SK-N-SH treated with all-trans-retinoic acid at 6 μM for 48 hours (cell line): ENCODE data around the gene CYP19A1.

Source experiments
- ATAC-seq: fragments of 200-7000 bp; cut with Tn5 transposase; 3 replicates; pipeline ENCODE4 v1.9.1; 2020; ENCODE audit warnings: mild to moderate bottlenecking, moderate library complexity
- ARNTL ChIP-seq: fragments of 450-650 bp; formaldehyde crosslinking; IDR thresholded peaks from 2 replicates; pipeline ENCODE4 v1.5.0; 2020; ENCODE audit warnings: low read depth, mild to moderate bottlenecking, moderate library complexity, borderline replicate concordance
- BACH2 ChIP-seq: fragments of 250-450 bp; sonication (Bioruptor Pico); IDR thresholded peaks from 2 replicates; pipeline ENCODE4 v1.9.0; 2021; ENCODE audit warnings: mild to moderate bottlenecking, borderline replicate concordance
- CSDC2 ChIP-seq: fragments of 250-450 bp; sonication (Bioruptor Pico); IDR thresholded peaks from 2 replicates; pipeline ENCODE4 v1.5.0; 2020; ENCODE audit warnings: mild to moderate bottlenecking, moderate library complexity
- ESRRG ChIP-seq: fragments of 250-450 bp; sonication (Bioruptor Pico); IDR thresholded peaks from 2 replicates; pipeline ENCODE4 v1.6.1; 2021; ENCODE audit warnings: mild to moderate bottlenecking
- GLIS3 ChIP-seq: fragments of 250-450 bp; sonication (Bioruptor Pico); IDR thresholded peaks from 2 replicates; pipeline ENCODE4 v1.5.0; 2020; ENCODE audit warnings: mild to moderate bottlenecking, moderate library complexity
- ISL1 ChIP-seq: fragments of 250-450 bp; sonication (Bioruptor Pico); IDR thresholded peaks from 2 replicates; pipeline ENCODE4 v2.1.2; 2022; ENCODE audit warnings: mild to moderate bottlenecking, moderate library complexity
- OSR1 ChIP-seq: fragments of 250-450 bp; sonication (Bioruptor Pico); IDR thresholded peaks from 2 replicates; pipeline ENCODE4 v1.8.0; 2022; ENCODE audit warnings: moderate library complexity, mild to moderate bottlenecking, inconsistent platforms
- PPARA ChIP-seq: fragments of 250-450 bp; sonication (Bioruptor Pico); IDR thresholded peaks from 2 replicates; pipeline ENCODE4 v1.5.0; 2020; ENCODE audit warnings: mild to moderate bottlenecking, borderline replicate concordance
- RARB ChIP-seq: fragments of 250-450 bp; sonication (Bioruptor Pico); IDR thresholded peaks from 2 replicates; pipeline ENCODE4 v1.8.0; 2021; ENCODE audit warnings: mild to moderate bottlenecking, moderate library complexity
- SNAI2 ChIP-seq: fragments of 250-450 bp; sonication (Bioruptor Pico); IDR thresholded peaks from 2 replicates; pipeline ENCODE4 v1.5.0; 2020; ENCODE audit warnings: mild to moderate bottlenecking, moderate library complexity
- TCF4 ChIP-seq: fragments of 250-450 bp; sonication (Bioruptor Pico); IDR thresholded peaks from 2 replicates; pipeline ENCODE4 v1.8.0; 2021; ENCODE audit warnings: mild to moderate bottlenecking, moderate library complexity, borderline replicate concordance
- TOX ChIP-seq: fragments of 250-450 bp; sonication (Bioruptor Pico); IDR thresholded peaks from 2 replicates; pipeline ENCODE4 v1.8.0; 2021; ENCODE audit warnings: mild to moderate bottlenecking, moderate library complexity, borderline replicate concordance
- ZFP30 ChIP-seq: fragments of 450-650 bp; formaldehyde crosslinking; IDR thresholded peaks from 2 replicates; pipeline ENCODE4 v1.5.0; 2022; ENCODE audit warnings: mild to moderate bottlenecking, moderate library complexity
- ZNF565 ChIP-seq: fragments of 450-650 bp; formaldehyde crosslinking; conservative IDR thresholded peaks from 2 replicates; pipeline ENCODE4 v1.5.0; 2020; ENCODE audit warnings: low read depth, mild to moderate bottlenecking, moderate library complexity
- ZNF70 ChIP-seq: fragments of 450-650 bp; formaldehyde crosslinking; IDR thresholded peaks from 2 replicates; pipeline ENCODE4 v1.5.0; 2020; ENCODE audit warnings: mild to moderate bottlenecking, moderate library complexity
- TF ChIP-seq, protein P1 (sequence below): fragments of 250-450 bp; sonication (Bioruptor Pico); IDR thresholded peaks from 2 replicates; pipeline ENCODE4 v1.5.1; 2020; ENCODE audit warnings: low read depth, mild to moderate bottlenecking, moderate library complexity
- TF ChIP-seq, protein P2 (sequence below): fragments of 250-450 bp; sonication (Bioruptor Pico); IDR thresholded peaks from 2 replicates; pipeline ENCODE4 v1.8.0; 2021; ENCODE audit warnings: low read depth, mild to moderate bottlenecking, moderate library complexity, borderline replicate concordance
- TF ChIP-seq, protein P3 (sequence below): fragments of 250-450 bp; sonication (Bioruptor Pico); IDR thresholded peaks from 2 replicates; pipeline ENCODE4 v1.5.0; 2020; ENCODE audit warnings: mild to moderate bottlenecking, moderate library complexity
- TF ChIP-seq, protein P4 (sequence below): fragments of 250-450 bp; sonication (Bioruptor Pico); IDR thresholded peaks from 2 replicates; pipeline ENCODE4 v1.8.0; 2020; ENCODE audit warnings: mild to moderate bottlenecking, moderate library complexity, borderline replicate concordance

CYP19A1 gene

DNA sequence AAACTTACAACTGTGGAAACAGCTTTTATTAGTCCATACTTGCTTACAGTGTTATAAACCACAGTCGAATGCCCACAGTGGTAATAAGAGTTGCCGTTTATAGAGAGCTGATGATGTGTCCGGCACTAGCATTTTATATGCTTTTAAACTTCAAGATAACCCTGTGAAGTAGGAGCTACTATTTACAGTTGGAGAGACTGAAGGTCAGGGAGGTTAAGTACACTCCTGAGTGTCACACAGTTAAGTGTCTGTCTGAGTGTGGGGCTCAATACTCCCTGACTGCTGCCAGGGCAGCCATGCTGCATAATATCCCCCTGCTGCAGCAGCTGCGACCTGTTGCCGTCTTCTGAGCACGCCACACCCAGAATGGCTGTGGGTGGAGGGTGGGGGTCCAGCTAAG is 153.8 kb downstream of the CYP19A1 start (continued):
- TF ChIP-seq, protein P1, sequence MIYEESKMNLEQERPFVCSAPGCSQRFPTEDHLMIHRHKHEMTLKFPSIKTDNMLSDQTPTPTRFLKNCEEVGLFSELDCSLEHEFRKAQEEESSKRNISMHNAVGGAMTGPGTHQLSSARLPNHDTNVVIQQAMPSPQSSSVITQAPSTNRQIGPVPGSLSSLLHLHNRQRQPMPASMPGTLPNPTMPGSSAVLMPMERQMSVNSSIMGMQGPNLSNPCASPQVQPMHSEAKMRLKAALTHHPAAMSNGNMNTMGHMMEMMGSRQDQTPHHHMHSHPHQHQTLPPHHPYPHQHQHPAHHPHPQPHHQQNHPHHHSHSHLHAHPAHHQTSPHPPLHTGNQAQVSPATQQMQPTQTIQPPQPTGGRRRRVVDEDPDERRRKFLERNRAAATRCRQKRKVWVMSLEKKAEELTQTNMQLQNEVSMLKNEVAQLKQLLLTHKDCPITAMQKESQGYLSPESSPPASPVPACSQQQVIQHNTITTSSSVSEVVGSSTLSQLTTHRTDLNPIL (CRISPR knock-in tag), result no peak
- TF ChIP-seq GLIS3 (CRISPR knock-in tag), result no peak
- no peak for TF ChIP-seq ZFP30 (CRISPR knock-in tag)
- no peak for TF ChIP-seq RARB
- TF ChIP-seq, protein P2, sequence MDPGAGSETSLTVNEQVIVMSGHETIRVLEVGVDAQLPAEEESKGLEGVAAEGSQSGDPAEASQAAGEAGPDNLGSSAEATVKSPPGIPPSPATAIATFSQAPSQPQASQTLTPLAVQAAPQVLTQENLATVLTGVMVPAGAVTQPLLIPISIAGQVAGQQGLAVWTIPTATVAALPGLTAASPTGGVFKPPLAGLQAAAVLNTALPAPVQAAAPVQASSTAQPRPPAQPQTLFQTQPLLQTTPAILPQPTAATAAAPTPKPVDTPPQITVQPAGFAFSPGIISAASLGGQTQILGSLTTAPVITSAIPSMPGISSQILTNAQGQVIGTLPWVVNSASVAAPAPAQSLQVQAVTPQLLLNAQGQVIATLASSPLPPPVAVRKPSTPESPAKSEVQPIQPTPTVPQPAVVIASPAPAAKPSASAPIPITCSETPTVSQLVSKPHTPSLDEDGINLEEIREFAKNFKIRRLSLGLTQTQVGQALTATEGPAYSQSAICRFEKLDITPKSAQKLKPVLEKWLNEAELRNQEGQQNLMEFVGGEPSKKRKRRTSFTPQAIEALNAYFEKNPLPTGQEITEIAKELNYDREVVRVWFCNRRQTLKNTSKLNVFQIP (CRISPR knock-in tag), result no peak

GRCh38 chr15:51183076-51183475 is 155.3 kb downstream of the CYP19A1 start:
- TF ChIP-seq ESRRG (CRISPR knock-in tag) (no peak), ISL1 (CRISPR knock-in tag) (no peak), GLIS3 (CRISPR knock-in tag) (no peak), SNAI2 (CRISPR knock-in tag) (no peak), PPARA (no peak), ZFP30 (CRISPR knock-in tag) (no peak)
- TF ChIP-seq, protein P3, sequence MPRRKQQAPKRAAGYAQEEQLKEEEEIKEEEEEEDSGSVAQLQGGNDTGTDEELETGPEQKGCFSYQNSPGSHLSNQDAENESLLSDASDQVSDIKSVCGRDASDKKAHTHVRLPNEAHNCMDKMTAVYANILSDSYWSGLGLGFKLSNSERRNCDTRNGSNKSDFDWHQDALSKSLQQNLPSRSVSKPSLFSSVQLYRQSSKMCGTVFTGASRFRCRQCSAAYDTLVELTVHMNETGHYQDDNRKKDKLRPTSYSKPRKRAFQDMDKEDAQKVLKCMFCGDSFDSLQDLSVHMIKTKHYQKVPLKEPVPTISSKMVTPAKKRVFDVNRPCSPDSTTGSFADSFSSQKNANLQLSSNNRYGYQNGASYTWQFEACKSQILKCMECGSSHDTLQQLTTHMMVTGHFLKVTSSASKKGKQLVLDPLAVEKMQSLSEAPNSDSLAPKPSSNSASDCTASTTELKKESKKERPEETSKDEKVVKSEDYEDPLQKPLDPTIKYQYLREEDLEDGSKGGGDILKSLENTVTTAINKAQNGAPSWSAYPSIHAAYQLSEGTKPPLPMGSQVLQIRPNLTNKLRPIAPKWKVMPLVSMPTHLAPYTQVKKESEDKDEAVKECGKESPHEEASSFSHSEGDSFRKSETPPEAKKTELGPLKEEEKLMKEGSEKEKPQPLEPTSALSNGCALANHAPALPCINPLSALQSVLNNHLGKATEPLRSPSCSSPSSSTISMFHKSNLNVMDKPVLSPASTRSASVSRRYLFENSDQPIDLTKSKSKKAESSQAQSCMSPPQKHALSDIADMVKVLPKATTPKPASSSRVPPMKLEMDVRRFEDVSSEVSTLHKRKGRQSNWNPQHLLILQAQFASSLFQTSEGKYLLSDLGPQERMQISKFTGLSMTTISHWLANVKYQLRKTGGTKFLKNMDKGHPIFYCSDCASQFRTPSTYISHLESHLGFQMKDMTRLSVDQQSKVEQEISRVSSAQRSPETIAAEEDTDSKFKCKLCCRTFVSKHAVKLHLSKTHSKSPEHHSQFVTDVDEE (CRISPR knock-in tag), result no peak

GRCh38 chr15:51181905-51182304 is 156.5 kb downstream of the CYP19A1 start:
- TF ChIP-seq CSDC2 (no peak), RARB (no peak), SNAI2 (CRISPR knock-in tag) (no peak), ZNF565 (CRISPR knock-in tag) (no peak), TCF4 (CRISPR knock-in tag) (no peak), BACH2 (CRISPR knock-in tag) (no peak), ARNTL (CRISPR knock-in tag) (no peak), ZNF70 (CRISPR knock-in tag) (no peak), ESRRG (CRISPR knock-in tag) (no peak), OSR1 (CRISPR knock-in tag) (no peak), ZFP30 (CRISPR knock-in tag) (no peak), TOX (CRISPR knock-in tag) (no peak)
- TF ChIP-seq, protein P2 (CRISPR knock-in tag), result no peak
- TF ChIP-seq, protein P3 (CRISPR knock-in tag), result no peak
- TF ChIP-seq, protein P1 (CRISPR knock-in tag), result no peak
- TF ChIP-seq, protein P4, sequence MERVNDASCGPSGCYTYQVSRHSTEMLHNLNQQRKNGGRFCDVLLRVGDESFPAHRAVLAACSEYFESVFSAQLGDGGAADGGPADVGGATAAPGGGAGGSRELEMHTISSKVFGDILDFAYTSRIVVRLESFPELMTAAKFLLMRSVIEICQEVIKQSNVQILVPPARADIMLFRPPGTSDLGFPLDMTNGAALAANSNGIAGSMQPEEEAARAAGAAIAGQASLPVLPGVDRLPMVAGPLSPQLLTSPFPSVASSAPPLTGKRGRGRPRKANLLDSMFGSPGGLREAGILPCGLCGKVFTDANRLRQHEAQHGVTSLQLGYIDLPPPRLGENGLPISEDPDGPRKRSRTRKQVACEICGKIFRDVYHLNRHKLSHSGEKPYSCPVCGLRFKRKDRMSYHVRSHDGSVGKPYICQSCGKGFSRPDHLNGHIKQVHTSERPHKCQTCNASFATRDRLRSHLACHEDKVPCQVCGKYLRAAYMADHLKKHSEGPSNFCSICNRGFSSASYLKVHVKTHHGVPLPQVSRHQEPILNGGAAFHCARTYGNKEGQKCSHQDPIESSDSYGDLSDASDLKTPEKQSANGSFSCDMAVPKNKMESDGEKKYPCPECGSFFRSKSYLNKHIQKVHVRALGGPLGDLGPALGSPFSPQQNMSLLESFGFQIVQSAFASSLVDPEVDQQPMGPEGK, result no peak
- no peak for ATAC-seq

More at GRCh38 chr15:51183076-51183475, 155.3 kb downstream of the CYP19A1 start:
- no peak for ATAC-seq
